NCI-H2171 treated with DMSO at 0.1 percent for 48 hours (cell line): ENCODE measurements around the gene GH1.
"Not testable (repeated sequence)": the region's sequence is repeated elsewhere in the genome, so short reads cannot be mapped to it uniquely, and the experiment has no call there.

Experiments
- DNase-seq: peaks from one replicate; lab custom pipeline; 2025; lab: John Stamatoyannopoulos, UW

Gene GH1

DNA sequence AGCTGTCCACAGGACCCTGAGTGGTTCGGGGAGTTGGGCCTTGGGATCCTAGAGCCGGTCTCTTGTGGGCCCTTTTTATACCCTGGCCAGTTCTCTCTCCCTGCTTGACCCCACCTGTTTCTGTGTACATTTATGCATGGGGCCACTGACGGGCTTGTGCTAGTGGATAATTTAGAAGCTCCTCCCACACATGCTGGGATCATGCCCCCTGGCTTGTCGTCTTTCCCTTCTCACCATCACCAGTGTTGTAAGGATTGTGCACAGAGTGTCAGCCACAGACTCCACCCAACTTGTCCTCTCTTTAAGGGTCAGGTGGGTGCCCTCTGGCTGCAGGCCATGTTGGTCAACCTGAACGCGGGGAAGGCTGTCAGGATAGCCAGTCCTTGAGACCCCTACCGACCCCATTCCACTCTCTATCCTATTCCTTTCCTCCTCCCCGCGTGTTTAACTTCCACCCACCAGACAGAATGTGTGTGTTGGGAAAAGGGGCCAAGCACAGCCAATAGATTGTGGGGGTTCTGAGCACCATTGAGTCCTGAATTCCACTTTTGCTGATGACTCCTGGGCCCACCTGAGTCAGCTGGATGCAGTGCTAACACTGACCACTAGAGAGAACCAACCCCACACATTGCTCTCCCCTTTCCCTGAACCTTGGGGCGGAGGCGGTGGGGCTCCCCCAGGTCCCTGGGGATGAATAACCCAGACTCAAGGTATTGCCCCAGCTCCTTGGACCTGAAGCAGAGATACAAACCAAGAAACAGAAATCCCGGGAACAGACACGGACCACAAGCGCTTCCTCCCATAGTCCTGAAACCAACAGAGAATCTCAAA lies 21.9 kb downstream of the GH1 start, which contains the start of gene CSH1:
Gene CSH1, minus strand, starts transcription at position 51 of the 831 bp plus-strand sequence. CDS start 63 bp downstream, outside the sequence.
- DNase-seq: not testable (repeated sequence)

GRCh38 chr17:63894821-63895220 lies 23.8 kb downstream of the GH1 start:
- not testable (repeated sequence) for DNase-seq

DNA sequence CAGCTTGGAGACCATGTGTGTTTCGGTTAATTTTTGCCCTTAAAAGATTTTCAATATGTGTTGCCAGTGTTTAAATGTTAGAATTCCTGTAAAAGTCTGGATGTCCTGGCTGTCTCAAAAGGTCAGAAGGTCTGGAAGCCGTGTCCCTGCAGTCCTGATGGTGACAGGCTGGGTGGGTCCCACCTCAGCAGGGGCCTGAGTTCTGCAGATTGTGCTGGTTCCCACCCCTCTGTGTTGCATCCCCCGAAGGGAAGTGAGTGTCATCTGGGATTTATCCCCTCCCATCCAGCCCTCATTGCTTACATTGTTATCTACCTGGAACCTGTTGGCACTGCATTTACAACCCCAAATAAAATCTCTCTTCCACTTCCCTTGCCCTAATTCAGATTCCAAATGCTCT lies 24.6 kb downstream of the GH1 start:
- DNase-seq: not testable (repeated sequence)

- DNase-seq: not testable (repeated sequence)
These were observed 26.2 kb downstream of the GH1 start for GRCh38 chr17:63892316-63893037.

DNA sequence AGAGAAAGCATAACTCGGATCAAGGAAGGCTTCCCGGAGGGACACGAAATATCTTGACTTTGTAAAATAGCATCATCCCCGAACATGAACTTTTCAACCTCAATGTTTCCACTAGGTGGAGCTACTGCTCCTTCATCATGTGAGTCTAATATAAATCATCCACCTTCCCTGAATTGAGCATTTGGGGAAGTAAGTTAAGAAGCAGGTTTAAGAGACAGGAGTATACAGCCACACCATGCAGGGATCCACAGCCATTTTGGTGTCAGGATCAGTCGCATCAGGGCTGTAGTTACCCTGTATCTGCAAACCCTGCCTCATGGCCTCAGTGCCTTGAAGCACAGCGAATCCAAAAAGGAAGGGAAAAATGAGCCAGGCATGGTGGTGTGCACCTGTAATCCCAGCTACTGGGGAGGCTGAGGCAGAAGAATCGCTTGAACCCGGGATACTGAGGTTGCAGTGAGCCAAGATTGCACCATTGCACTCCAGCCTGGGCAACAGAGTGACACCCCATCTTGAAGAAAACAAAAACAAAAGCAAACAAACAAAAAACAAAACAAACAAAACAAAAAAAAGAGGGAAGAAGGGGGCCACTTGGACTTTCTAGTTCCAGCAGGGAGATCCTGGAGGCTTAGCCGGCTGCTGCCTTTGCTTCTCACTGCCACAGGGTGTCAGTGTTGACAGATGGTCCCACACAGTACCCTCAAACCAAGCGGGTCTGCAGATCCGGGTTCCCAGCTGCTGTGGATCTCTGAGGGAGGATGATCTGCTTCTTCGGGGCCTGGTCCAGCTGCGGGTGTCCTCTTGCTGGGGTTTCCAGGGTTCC lies 29.4 kb downstream of the GH1 start:
- DNase-seq: peak; percentile 56

DNA sequence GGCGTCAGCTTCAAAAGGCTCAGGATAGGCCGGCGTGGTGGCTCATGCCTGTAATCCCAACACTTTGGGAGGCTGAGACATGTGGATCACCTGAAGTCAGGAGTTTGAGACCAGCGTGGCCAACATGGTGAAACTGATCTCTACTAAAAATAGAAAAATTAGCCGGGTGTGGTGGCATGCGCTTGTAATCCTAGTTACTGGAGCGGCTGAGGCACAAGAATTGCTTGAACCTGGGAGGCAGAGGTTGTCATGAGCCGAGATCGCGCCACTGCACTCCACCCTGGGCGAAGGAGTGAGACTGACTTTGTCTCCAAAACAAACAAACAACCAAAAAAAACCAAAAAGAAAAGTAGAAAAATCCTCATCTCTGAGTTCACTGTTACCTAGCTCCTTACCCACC lies 33.5 kb downstream of the GH1 start:
- not testable (repeated sequence) for DNase-seq

DNA sequence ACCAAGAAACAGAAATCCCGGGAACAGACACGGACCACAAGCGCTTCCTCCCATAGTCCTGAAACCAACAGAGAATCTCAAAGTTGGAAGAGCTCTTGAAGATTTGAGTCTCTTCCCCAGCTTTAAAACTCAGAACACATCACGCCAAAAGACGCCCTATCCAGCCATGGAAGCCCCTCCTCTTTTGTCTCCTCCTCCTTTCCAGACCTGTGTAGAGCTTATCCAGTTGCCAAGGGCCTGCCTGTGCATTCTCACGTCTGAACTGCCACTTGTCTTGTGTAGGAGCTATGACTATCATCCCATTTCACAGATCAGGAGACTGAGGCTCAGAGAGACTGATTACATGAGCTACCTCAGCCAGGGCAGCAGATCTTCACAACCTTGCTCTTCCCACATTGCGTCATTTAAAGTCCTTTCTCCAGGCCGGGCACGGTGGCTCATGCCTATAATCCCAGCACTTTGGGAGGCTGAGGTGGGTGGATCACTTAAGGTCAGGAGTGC lies 36.0 kb downstream of the GH1 start:
- DNase-seq: not testable (repeated sequence)

- peak; percentile 46 for DNase-seq
These were observed 36.6 kb downstream of the GH1 start, which contains the start of gene GH2 for GRCh38 chr17:63881935-63882601. Gene GH2 (minus strand): TSS chr17:63881944. CDS start chr17:63881801, 143 bp downstream.

DNA sequence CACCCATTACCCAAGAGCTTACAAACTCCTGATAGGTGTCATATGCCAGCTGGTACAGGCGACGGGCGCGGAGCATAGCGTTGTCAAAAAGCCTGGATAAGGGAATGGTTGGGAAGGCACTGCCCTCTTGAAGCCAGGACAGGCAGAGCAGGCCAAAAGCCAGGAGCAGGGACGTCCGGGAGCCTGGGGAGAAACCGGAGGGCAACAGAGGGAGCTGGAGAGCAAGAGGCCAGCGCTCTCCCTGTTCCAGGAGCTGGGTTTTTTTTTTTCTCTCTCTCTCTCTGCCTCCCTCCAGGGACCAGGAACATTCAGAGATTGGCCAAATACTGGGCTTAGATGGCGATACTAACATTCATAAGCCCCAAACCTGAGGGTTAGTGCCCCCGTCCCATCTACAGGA lies 37.3 kb downstream of the GH1 start:
- DNase-seq: not testable (repeated sequence)

DNA sequence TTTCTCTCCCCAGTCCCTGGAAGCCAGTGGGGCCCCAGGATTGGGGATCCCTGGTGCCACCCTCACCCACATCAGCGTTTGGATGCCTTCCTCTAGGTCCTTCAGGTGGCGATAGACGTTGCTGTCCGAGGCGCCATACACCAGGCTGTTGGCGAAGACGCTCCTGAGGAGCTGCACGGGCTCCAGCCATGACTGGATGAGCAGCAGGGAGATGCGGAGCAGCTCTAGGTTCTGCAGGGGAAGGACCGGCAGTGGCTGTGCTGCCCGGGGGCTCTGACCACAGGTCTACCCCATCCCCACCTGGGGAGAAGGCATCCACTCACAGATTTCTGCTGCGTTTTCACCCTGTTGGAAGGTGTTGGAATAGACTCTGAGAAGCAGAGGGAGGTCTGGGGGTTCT lies 37.9 kb downstream of the GH1 start:
- DNase-seq: no peak

DNA sequence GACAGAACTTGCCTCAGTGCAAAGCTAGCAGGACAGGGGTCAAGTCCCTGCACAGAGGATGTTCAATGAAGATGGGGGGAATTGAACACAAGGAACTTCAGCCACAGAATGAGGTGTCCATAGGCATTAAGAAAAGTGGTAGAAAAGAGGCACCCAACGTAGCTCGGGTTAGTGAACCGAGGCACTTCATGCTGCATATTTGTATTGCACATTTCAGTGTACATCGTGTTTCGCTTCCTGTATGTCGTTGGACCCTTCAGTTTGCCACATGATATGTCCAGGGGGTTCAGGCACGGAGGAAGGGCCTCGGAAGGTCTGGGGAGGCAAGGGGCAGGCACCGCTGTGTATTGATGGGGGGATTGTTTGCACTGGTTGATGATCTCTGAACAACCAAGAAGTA lies 40.2 kb downstream of the GH1 start:
- DNase-seq: not testable (repeated sequence)

- DNase-seq: not testable (repeated sequence)
These were observed 43.9 kb downstream of the GH1 start for GRCh38 chr17:63874693-63875092.

GRCh38 chr17:63874061-63874626 lies 44.5 kb downstream of the GH1 start:
- not testable (repeated sequence) for DNase-seq

GRCh38 chr17:63873577-63873976 lies 45.1 kb downstream of the GH1 start, which contains the start of gene CSH2:
Gene CSH2 (minus strand): TSS chr17:63873677. CDS start chr17:63873614, 63 bp downstream.
- DNase-seq: not testable (repeated sequence)

DNA sequence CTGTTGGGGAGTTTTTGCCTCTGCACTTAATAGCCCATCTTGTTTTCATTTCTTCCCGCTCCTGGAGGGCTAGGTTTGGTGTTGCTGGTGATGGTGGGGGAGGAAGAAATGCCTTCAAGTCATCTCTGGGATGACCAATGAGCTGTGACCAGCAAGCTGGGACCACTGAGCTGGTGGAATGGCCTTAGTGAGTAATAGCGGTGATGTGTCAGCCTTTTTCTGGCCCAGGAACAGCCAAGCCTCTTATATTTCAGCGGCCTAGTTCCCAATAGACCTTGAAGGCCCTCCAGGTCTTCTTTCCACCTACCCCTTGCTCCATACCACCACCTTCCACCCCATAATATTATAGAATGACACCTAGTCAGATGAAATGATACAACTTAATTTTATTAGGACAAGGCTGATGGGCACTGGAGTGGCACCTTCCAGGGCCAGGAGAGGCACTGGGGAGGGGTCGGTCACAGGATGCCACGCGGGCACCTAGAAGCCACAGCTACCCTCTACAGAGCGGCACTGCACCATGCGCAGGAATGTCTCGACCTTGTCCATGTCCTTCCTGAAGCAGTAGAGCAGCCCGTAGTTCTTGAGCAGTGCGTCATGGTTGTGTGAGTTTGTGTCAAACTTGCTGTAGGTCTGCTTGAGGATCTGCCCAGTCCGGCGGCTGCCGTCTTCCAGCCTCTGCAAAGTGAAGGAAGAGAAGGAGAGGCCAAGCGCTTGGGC lies 46.8 kb downstream of the GH1 start:
- not testable (repeated sequence) for DNase-seq

DNA sequence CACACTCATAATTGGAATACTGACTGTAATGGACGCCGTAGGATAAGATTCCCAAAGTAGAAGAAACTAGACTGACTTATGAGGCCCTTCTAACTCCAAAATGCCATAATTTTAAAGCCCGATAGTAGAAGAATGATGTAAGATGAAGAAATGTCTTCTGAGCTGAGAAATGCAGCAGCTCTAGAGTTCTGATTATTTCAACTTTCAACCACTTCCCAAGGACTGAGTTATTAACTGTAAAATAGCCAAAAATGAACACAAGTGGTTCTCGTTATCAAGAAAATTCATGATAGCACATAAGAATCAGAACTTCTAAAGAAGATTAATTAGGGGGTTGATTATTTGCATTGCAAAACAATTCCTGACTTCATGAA lies 48.4 kb downstream of the GH1 start:
- DNase-seq: not testable (repeated sequence)

DNA sequence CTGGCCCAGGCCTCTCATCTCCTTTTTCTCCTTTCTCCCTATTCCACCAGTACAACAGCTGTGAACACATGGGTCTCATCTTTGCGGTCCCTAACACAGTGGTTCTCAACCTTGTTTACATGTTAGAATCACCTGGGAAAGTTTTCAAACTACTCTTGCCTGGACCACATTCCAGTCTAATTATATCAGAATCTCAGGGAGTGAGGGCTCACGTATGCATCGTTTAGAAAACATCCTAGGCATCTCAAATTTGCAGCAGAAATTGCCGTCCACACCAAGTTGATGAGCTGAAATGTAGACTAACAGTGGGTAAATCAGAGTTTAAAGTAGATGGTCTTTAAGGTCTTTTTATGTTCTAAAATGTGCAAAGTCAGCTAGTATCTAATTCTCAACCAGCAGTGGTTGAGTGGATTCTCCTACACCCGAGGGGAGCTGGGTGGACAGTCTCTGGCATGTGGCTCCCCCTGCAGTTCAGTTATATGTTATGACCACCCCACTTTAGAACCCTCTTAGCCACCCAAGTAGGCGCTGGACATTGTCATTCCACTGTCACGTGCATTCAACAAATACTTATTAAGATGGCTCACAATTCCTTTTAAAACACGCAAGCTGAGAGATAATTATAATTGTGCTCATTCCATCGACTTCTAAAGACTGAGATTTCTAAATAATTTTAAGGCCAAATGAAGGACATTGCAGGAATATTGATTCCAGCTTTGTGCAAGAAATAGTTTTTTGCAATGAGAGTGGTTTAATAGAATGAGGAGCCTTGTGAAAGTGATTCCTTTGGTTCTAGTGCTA lies 48.9 kb downstream of the GH1 start:
- DNase-seq: not testable (repeated sequence)
